Prostate gland (tissue), 2 donors: ENCODE measurements around the gene LAD1.

Source experiments
- POLR2A ChIP-seq: fragments of 450-650 bp; IDR thresholded peaks from one replicate; pipeline ENCODE4 v1.6.1; 2016; ENCODE audit warnings: antibody characterized with exemption, mild to moderate bottlenecking
- POLR2AphosphoS5 ChIP-seq: sonication (generic); formaldehyde crosslinking; IDR thresholded peaks from one replicate; pipeline ENCODE4 v1.6.1; 2017; ENCODE audit warnings: antibody characterized with exemption
- TF ChIP-seq, protein P1 (sequence below), 4 experiments: fragments of 200-600 bp in 2 of 4; fragments of 450-650 bp in 2 of 4; sonication (generic) in 2 of 4; IDR thresholded peaks; 1 replicate in 3 of 4; 2 replicates in 1 of 4; pipeline ENCODE4 v1.5.1; 2016 to 2019; ENCODE audit warnings: antibody characterized with exemption in 4 of 4, mild to moderate bottlenecking in 2 of 4, moderate library complexity in 2 of 4

GRCh38 chr1:201421041-201421440 is 21.9 kb upstream of the LAD1 start:
- TF ChIP-seq POLR2A (no peak), POLR2AphosphoS5 (no peak)
- TF ChIP-seq, protein P1, sequence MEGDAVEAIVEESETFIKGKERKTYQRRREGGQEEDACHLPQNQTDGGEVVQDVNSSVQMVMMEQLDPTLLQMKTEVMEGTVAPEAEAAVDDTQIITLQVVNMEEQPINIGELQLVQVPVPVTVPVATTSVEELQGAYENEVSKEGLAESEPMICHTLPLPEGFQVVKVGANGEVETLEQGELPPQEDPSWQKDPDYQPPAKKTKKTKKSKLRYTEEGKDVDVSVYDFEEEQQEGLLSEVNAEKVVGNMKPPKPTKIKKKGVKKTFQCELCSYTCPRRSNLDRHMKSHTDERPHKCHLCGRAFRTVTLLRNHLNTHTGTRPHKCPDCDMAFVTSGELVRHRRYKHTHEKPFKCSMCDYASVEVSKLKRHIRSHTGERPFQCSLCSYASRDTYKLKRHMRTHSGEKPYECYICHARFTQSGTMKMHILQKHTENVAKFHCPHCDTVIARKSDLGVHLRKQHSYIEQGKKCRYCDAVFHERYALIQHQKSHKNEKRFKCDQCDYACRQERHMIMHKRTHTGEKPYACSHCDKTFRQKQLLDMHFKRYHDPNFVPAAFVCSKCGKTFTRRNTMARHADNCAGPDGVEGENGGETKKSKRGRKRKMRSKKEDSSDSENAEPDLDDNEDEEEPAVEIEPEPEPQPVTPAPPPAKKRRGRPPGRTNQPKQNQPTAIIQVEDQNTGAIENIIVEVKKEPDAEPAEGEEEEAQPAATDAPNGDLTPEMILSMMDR (IDR thresholded peaks at IDR 0.05) = no peak
